GM12872 (cell line): Measurements from ENCODE around the gene PAQR7.

Experiments used
- CTCF ChIP-seq: IDR thresholded peaks from 3 replicates; pipeline ENCODE4 v1.5.1; 2011; ENCODE audit warnings: low read depth, mild to moderate bottlenecking, low read length, moderate library complexity; ENCODE audit not compliant: insufficient read depth

Gene PAQR7

GRCh38 chr1:25813071-25813733 lies 62.3 kb downstream of the PAQR7 start:
- no peak for TF ChIP-seq CTCF
